GM19463 (cell line): ENCODE results near the gene OAS2.

ENCODE experiments used
- ATAC-seq: cut with Tn5 transposase; IDR thresholded peaks from one replicate; pipeline ENCODE4 v1.9.1; 2021; ENCODE audit warnings: mild to moderate bottlenecking, moderate library complexity; ENCODE audit not compliant: unreplicated experiment

OAS2 gene

DNA sequence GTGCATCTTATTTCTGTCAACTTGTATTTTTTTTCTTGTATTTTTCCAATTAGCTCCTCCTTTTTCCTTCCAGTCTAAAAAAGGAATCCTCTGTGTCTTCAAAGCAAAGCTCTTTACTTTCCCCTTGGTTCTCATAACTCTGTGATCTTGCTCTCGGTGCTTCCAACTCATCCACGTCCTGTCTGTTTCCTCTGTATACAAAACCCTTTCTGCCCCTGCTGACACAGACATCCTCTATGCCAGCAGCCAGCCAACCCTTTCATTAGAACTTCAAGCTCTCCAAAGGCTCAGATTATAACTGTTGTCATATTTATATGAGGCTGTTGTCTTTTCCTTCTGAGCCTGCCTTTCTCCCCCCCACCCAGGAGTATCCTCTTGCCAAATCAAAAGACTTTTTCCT, 32.4 kb downstream of the OAS2 start:
- no peak for ATAC-seq

GRCh38 chr12:113014565-113014964, 36.2 kb downstream of the OAS2 start:
- no peak for ATAC-seq

DNA sequence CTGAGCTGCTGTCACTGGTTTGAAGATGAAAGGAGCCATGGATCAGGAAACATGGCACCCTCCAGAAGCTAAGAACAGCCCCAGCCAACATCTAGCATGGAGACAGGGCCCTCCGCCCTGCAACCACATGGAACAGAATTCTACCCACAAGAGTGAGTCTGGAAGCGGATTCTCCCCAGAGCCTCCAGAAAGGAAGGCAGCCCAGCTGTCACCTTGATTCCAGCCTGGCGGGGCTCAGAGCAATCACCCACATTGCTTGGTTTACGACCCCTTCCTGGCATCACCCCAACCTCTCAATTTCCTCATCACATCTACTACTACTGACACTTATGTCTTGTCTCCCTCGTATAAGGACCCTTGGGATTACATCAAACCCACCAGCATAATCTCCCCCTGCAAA, 38.5 kb downstream of the OAS2 start:
- ATAC-seq: no peak

GRCh38 chr12:113019025-113019424, 40.7 kb downstream of the OAS2 start:
- no peak for ATAC-seq

DNA sequence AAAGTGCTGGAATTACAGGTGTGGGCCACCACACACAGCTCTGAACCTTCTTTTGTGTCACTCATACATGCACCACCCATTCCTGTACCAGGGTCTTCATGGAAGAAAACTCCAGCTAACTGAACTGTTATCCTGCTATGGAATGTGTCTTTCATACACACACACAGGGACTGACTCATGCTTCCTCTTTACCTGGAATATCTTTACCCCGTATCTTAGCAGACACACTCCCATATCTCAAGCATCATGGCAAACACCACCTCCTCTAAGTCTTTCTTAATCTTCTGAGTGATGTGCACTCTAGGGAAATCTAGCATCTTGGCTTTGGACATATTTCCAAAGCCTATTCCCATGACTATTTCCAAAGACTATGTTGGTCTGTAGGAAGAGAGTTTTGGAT, 43.2 kb downstream of the OAS2 start:
- ATAC-seq: no peak

GRCh38 chr12:113022563-113023297, 44.4 kb downstream of the OAS2 start:
- no peak for ATAC-seq

GRCh38 chr12:113027726-113028125, 49.4 kb downstream of the OAS2 start:
- no peak for ATAC-seq

DNA sequence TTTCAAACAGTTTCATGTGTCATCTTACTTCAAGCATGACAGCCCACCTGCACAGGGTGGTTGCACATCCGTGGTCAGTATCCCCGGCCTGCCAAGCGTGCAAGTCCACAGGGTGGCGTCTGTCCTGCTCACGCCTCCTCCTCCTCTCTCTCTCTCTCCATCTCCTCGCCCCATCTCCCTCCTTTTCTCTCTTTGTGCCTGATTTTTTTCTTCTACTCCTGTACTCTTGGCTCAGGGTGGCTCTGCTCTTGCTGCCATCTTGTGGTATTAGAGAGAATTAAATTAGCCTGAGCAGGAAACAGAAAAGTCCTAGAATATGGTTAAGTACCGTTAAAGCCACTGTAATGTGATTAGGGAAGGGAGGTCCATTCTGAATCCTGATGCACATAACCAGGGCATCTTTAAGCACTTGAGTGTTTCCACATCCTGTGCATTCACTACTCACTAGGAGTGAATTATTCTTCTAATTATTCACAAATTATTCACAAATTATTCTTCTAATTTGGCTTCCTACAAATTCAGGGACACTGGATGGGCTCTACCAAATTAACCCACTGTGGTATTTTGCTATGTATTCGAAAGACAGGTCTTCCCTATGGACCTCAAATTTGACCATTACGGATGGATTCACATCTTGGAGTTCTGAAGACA, 52.7 kb downstream of the OAS2 start:
- ATAC-seq: no peak

- no peak for ATAC-seq
Measured at GRCh38 chr12:113039911-113040445, 61.7 kb downstream of the OAS2 start.

- no peak for ATAC-seq
Measured at GRCh38 chr12:113040722-113041171, 62.4 kb downstream of the OAS2 start.

GRCh38 chr12:113041560-113041959, 63.2 kb downstream of the OAS2 start:
- no peak for ATAC-seq

GRCh38 chr12:113043240-113043639, 64.9 kb downstream of the OAS2 start:
- ATAC-seq: no peak

DNA sequence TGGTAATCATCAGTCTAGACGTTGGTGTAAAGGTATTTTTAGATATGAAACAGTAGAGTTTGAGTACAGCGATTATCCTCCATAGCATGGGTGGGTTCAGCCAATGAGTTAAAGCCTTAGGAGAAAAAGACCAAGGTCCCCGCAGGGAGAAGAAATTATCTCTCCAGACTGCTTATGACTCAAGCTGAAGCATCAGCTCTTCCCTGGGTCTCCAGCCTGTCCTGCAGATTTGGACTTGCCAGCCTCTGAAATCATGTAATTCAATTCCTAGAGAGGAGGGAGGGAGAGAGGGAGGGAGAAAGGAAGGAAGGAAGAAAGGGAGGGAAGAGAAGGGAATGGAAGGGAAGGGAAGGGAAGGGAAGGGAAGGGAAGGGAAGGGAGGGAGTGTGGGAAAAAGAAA, 66.2 kb downstream of the OAS2 start:
- ATAC-seq: no peak

- no peak for ATAC-seq
Measured at GRCh38 chr12:113048716-113049127, 70.4 kb downstream of the OAS2 start.

- ATAC-seq: peak; percentile 50
Measured at GRCh38 chr12:113049976-113050742, 71.8 kb downstream of the OAS2 start.

- ATAC-seq: no peak
Measured at GRCh38 chr12:113050795-113051194, 72.5 kb downstream of the OAS2 start.

GRCh38 chr12:113051759-113052158, 73.4 kb downstream of the OAS2 start:
- ATAC-seq: no peak

GRCh38 chr12:113052326-113052725, 74.0 kb downstream of the OAS2 start:
- ATAC-seq: no peak

DNA sequence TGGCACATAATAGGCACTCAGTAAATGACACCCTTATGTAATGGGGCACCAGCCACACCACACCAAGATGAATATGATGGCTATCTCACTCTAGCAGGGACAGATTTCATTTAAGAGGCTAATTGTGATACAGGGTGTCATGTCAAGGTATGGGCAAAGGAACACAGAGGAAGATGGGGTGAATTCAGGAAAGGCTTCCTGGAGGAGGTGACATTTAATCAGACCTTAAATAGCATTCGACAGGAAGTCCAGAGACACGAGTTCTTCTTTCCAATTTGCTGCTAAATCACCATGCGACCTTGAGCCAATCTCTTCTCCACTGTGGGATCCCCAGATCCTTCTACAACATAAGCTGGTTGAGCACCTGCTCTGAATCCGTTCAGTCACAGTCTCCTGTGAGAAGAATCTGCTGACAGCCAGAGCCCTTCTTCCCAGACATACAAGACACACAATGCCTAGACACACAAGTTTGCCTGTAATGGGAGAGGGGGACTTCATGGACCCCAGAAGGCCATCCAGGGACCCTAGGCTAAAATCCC, 76.7 kb downstream of the OAS2 start:
- no peak for ATAC-seq

DNA sequence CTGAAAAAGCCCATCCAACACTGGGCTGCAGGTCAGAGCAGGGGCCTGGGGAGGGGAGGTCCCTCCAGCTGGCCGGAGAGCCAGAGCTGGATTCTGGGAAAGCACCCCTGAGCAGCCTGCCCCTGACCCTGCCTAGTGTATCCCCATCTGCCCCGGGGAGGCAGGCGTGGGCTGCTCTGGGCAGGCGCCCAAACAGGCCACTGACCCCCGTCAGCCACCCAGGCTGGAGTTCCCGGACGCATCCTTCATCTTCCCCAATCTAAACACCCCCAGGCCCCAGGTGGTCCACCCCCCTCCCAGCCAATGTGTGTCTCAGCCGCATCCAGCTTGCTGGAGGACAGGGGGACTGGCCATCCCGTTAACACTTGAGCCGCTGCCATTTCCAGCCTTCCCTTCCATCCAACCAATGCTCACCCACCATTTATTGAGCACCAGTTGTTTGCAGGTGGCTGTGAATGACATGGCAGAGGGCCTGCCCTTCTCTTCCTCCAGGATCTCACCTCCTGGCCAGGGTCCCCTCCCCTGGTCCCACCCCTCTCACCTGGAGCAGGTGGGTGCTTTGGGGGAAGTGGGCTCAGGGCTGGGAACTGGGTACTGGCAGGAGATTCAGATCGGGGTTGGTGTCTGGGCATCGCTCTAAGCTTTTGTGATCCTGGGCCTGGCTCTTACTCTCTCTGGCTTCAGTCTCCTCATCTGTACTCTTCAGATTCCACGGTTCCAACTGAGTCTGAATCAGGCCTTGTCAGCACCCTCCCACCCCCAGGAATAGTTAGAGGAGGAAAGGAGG, 77.5 kb downstream of the OAS2 start:
- ATAC-seq: no peak

DNA sequence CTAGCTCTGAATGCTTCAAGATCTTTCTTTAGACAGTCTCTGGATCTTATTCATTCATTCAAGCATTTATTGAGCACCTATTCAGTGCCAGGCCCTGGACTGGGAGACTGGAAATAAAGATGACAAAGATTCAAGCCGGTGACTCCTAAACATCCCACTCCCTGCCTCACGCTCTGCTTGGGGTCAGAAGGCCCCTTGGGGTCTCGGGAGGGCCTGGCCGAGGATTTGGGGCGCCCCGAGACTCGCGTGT, 78.0 kb downstream of the OAS2 start:
- ATAC-seq: no peak
